ENCODE results near the gene HEYL.

The HEYL gene

DNA sequence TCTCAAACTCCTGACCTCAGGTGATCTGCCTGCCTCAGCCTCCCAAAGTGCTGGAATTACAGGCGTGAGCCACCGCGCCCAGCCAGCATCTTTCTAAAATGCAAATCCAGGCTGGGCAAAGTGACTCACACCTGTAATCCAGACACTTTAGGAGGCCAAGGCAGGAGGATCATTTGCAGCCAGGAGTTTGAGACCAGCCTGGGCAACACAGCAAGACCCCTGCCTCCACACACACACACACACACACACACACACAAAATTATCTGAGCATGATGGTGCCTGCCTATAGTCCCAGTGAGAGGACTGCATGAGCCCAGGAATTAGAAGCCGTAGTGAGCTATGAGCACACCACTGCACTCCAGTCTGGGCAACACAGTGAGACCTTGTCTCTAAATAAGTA is 46.1 kb downstream of the HEYL start:
- DNase-seq = no peak

DNA sequence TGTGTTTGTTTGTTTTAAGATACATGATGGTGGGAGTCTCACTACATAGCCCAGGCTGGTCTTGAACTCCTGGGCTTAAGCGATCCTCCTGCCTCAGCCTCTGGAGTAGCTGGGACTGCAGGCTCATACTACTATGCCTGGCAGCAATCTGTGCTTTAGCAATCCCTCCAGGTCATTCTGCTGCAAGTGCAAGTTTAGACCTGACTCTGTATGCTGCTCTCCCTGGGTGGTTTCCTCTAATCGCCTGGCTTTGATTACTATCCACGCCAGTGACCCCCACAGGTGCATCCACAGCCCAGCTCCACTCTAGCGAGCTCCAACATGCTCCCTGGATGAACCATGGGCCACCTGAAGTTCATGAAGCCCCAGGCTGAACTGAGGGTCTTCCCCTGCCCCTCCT is 47.4 kb downstream of the HEYL start:
- no peak for DNase-seq

DNA sequence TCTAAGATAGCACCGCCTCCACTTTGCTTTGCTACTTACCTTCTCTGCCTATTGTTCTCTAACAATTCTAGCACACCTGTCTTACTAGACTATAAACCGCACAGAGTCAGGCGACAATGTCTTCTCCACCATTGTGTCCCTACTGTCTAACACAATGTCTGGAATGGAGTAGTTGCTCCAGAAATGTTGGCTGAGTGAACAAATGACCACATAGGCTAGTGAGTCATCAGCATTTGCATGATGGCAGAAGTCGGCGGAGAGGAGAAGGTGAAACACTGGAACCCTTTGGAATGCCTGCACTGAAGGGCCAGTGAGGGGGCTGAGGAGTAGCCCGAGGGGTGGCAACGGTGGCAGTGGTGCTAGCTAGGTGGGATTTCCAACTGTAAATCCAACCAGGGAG is 48.9 kb downstream of the HEYL start:
- DNase-seq = no peak

DNA sequence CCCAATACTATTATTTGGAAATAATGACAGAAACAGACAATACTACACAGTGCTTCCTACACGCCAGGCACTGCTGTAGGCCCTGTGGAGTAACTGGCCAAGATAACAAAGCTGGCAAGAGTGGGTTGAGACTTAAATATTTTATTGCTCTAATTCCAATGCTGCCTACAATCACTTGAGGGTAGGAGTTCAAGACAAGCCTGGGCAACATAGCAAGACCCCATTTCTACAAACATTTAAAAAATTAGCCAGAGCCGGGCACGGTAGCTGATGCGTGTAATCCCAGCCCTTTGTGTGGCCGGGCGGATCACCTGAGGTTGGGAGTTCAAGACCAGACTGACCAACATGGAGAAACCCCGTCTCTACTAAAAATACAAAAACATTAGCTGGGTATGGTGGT is 53.5 kb downstream of the HEYL start:
- no peak for DNase-seq

DNA sequence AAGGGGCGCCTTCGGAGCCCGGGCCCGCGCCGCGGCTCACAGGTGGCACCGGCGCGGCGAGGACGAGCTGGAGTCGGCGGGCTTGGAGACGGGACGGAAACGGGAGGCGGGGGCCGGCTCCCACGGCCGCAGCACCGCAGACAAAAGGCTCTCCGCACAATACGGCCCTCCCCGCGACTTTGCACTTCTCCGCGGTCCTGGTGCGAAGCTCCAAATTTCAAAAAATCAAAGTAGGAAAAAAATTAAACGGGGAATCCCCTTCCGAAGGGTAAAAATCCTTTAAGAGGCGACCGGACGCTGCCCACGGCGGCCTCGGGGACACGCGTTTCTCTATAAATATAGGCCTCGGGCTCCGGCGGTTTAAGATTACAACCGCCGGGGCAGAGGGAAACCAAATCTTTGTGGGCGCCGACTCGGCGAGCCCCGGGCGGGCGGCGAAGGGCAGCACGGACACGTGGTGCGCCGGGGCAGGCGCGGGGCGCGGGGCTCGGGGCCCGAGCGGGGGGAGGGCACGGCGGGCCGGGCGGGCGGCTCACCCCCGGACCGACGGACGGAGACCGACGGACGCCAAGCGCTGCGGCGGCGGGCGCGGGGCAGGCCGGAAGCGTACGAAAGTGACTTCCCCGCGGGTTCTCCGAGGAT is 63.3 kb downstream of the HEYL start:
- DNase-seq = no peak

DNA sequence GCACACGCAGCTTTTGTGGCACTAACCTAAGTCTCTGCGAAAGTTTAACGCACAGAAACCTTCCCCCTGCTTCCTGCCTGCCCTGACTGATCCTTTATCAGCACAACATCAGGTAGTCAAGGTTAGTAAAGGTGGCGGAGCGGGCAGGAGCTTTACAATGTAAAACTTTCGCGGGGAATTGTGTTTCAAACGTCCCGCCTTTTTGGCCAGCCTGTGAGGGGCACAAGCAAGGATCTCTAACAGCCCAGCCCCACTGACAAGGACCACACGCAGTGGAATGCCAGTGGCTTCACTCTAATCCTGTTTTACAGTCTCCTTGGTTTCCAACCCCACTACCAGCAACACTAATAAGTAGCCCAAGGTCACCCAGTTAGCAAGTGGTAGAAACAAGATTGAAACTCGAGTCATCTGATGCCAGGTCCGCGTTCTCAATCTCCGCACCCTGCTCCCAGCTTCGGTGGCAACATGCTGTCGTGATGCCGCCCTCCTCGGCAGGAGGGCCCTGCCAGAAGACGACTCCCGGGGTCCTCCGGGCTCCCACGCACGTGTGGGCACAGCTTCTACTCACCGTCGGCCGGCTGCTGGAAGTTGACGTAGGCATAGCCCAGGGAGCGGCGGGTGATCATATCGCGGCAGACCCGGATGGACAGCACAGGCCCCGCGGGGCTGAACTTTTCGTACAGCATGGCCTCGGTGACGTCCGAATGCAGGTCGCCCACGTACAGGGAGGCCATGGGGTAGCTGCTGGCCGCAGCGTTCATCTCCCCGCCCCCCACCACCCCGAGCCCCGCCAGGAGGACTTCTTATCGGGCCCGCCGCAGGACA is 64.0 kb downstream of the HEYL start:
- no peak for DNase-seq

DNA sequence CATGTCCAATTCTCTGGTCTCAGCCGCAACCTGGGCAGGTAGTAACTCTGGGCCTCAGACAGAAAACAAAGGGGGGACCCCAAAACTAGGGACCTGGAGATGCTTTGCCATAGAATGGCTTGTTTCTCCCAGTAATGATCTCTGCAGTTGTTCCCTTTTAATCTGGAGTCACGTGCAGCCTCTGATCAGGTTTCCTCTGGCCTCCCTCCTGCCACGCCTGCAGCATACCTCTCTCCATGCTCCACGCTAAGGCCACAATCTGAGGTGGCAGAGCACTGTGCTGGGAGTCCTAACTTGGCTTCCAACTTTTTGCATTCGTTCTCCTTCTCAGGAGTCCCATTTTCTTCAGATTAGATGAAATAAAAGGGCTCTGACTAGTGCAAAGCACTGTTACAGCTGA is 64.8 kb downstream of the HEYL start:
- DNase-seq = no peak
